ENCODE data around the gene CLTC.
"Not testable (repeated sequence)": the region's sequence is repeated elsewhere in the genome, so short reads cannot be mapped to it uniquely, and the experiment has no call there.

CLTC gene

GRCh38 chr17:59619298-59620063 is at the start of gene CLTC:
Gene CLTC, plus strand, starts transcription at chr17:59619895. Its CDS starts 237 bp downstream, at chr17:59620132.
- peak; percentile 80 to 87 for DNase-seq (ENCODE audit: low read depth in 2 of 2)

- no peak for DNase-seq (ENCODE audit: low read depth in 2 of 2)
These were observed 47.3 kb upstream of the CLTC start for GRCh38 chr17:59572301-59572924.

- not testable (repeated sequence) for DNase-seq (ENCODE audit: low read depth in 2 of 2)
These were observed 35.5 kb upstream of the CLTC start for GRCh38 chr17:59584168-59584567.

- no peak for DNase-seq (ENCODE audit: low read depth in 2 of 2)
These were observed 19.5 kb upstream of the CLTC start for GRCh38 chr17:59600169-59600568.

- DNase-seq (ENCODE audit: low read depth in 2 of 2) = no peak
These were observed 18.6 kb upstream of the CLTC start for GRCh38 chr17:59601130-59601529.

GRCh38 chr17:59607061-59607460 is 12.6 kb upstream of the CLTC start:
- no peak for DNase-seq (ENCODE audit: low read depth in 2 of 2)

GRCh38 chr17:59607817-59608403 is 11.8 kb upstream of the CLTC start:
- DNase-seq (ENCODE audit: low read depth in 2 of 2) = no peak

GRCh38 chr17:59611503-59611902 is 8.2 kb upstream of the CLTC start:
- DNase-seq (ENCODE audit: low read depth in 2 of 2) = no peak

- no peak for DNase-seq (ENCODE audit: low read depth in 2 of 2)
These were observed 3.3 kb upstream of the CLTC start for GRCh38 chr17:59616253-59616920.

- no peak for DNase-seq (ENCODE audit: low read depth in 2 of 2)
These were observed 2.5 kb upstream of the CLTC start for GRCh38 chr17:59617156-59617732.

- no peak for DNase-seq (ENCODE audit: low read depth in 2 of 2)
These were observed 729 bp upstream of the CLTC start for GRCh38 chr17:59619035-59619297.

- DNase-seq (ENCODE audit: low read depth in 2 of 2) = no peak
These were observed 317 bp downstream of the CLTC start for GRCh38 chr17:59620064-59620359.

- DNase-seq (ENCODE audit: low read depth in 2 of 2) = peak in 1 of 2 donors; percentile 21
These were observed 994 bp downstream of the CLTC start for GRCh38 chr17:59620518-59621259.

GRCh38 chr17:59621771-59622170 is 2.1 kb downstream of the CLTC start:
- DNase-seq (ENCODE audit: low read depth in 2 of 2) = no peak

GRCh38 chr17:59623151-59623550 is 3.5 kb downstream of the CLTC start:
- no peak for DNase-seq (ENCODE audit: low read depth in 2 of 2)

- DNase-seq (ENCODE audit: low read depth in 2 of 2) = no peak
These were observed 7.1 kb downstream of the CLTC start for GRCh38 chr17:59626756-59627155.

- DNase-seq (ENCODE audit: low read depth in 2 of 2) = no peak
These were observed 7.6 kb downstream of the CLTC start for GRCh38 chr17:59627274-59627673.

GRCh38 chr17:59627770-59628171 is 8.1 kb downstream of the CLTC start:
- no peak for DNase-seq (ENCODE audit: low read depth in 2 of 2)

- no peak for DNase-seq (ENCODE audit: low read depth in 2 of 2)
These were observed 9.5 kb downstream of the CLTC start for GRCh38 chr17:59629174-59629573.

GRCh38 chr17:59631276-59631675 is 11.6 kb downstream of the CLTC start:
- no peak for DNase-seq (ENCODE audit: low read depth in 2 of 2)

- DNase-seq (ENCODE audit: low read depth in 2 of 2) = no peak
These were observed 12.7 kb downstream of the CLTC start for GRCh38 chr17:59632398-59632797.

All from stimulated activated CD8-positive, alpha-beta memory T cell treated with anti-CD3 and anti-CD28 coated beads, Interleukin-2, amount 100 ng/mL, for 1 hour (primary cell).